IMR-90 (cell line): Measurements from ENCODE around the gene TMEM72. TPM values are rescaled to one million over a fixed set of nuclear protein-coding genes. Genes with fewer than 3 reads are reported as not detected.
A peak's percentile ranks its signal among the peaks of the same experiment; 100 is the strongest.

Experiments used
- ATAC-seq: fragments of 200-7000 bp; cut with Tn5 transposase; 2 replicates; pipeline ENCODE4 v1.9.1; 2020; ENCODE audit warnings: low read depth, mild to moderate bottlenecking, moderate library complexity
- BruUV-seq: library from RNA; stranded (reverse); fragments of 400-500 nt; replicated peaks from 2 replicates; lab custom pipeline; 2021; lab: Mats Ljungman, UMichigan
- CTCF ChIA-PET: fragments of 300-600 bp; formaldehyde crosslinking; extraction: SDS; loops from one replicate; lab custom pipeline; 2021; ENCODE audit warnings: antibody characterized with exemption; lab: Yijun Ruan, JAX
- POLR2A ChIA-PET: fragments of 300-600 bp; sonication (Branson Sonifier 250); formaldehyde crosslinking; loops from one replicate; lab custom pipeline; 2022; ENCODE audit warnings: antibody characterized with exemption; ENCODE audit not compliant: unreplicated experiment; lab: Charles Lee
- DNase-seq: peaks from one replicate; pipeline ENCODE4 v3.0.0; 2013
- H2AFZ ChIP-seq: replicated peaks from 2 replicates; pipeline ENCODE3; 2013; ENCODE audit warnings: low read length, mild to moderate bottlenecking; ENCODE audit not compliant: poor library complexity
- H2AK5ac ChIP-seq: 2 replicates; pipeline ENCODE4 v1.6.1; 2013; ENCODE audit warnings: low read depth, low read length, inconsistent platforms
- H2AK9ac ChIP-seq: replicated peaks from 2 replicates; pipeline ENCODE3; 2013; ENCODE audit warnings: mild to moderate bottlenecking, low read depth, low read length, moderate library complexity; ENCODE audit not compliant: poor library complexity
- H2BK120ac ChIP-seq: 2 replicates; pipeline ENCODE4 v1.6.1; 2013; ENCODE audit warnings: low read depth, low read length, inconsistent platforms
- H2BK15ac ChIP-seq: 3 replicates; pipeline ENCODE4 v1.6.1; 2013; ENCODE audit warnings: low read depth, low read length, inconsistent platforms
- H2BK20ac ChIP-seq: 2 replicates; pipeline ENCODE4 v1.6.1; 2013; ENCODE audit warnings: low read depth, mild to moderate bottlenecking, inconsistent platforms, low read length, moderate library complexity
- H2BK5ac ChIP-seq: 2 replicates; pipeline ENCODE4 v1.6.1; 2013; ENCODE audit warnings: mild to moderate bottlenecking, low read depth, low read length, inconsistent platforms; ENCODE audit not compliant: poor library complexity, severe bottlenecking
- H3K14ac ChIP-seq: replicated peaks from 2 replicates; pipeline ENCODE4 v1.6.1; 2013; ENCODE audit warnings: low read depth, low read length, inconsistent platforms
- H3K18ac ChIP-seq: 2 replicates; pipeline ENCODE4 v1.6.1; 2013; ENCODE audit warnings: low read depth, low read length, control low read depth
- H3K23ac ChIP-seq: 2 replicates; pipeline ENCODE4 v1.6.1; 2013; ENCODE audit warnings: low read depth, low read length, inconsistent platforms
- H3K27ac ChIP-seq: 2 replicates; pipeline ENCODE4 v1.5.1; 2013; ENCODE audit warnings: mild to moderate bottlenecking, control low read depth, low read length; ENCODE audit not compliant: insufficient read depth
- H3K27me3 ChIP-seq: 2 replicates; pipeline ENCODE4 v1.6.1; 2013; ENCODE audit warnings: low read length; ENCODE audit not compliant: control insufficient read depth, insufficient read depth
- H3K36me3 ChIP-seq: 2 replicates; pipeline ENCODE4 v1.6.1; 2013; ENCODE audit warnings: low read length, mixed read lengths; ENCODE audit not compliant: control insufficient read depth, insufficient read depth
- H3K4ac ChIP-seq: 2 replicates; pipeline ENCODE4 v1.6.1; 2013; ENCODE audit warnings: low read depth, low read length, inconsistent platforms
- H3K4me1 ChIP-seq: 2 replicates; pipeline ENCODE4 v1.6.1; 2013; ENCODE audit warnings: low read length, mixed read lengths; ENCODE audit not compliant: control insufficient read depth, insufficient read depth
- H3K4me2 ChIP-seq: 2 replicates; pipeline ENCODE4 v1.6.1; 2013; ENCODE audit warnings: low read depth, mild to moderate bottlenecking, control low read depth, low read length, moderate library complexity
- H3K4me3 ChIP-seq: 2 replicates; pipeline ENCODE4 v1.5.1; 2013; ENCODE audit warnings: low read depth, mild to moderate bottlenecking, control low read depth, low read length, moderate library complexity; ENCODE audit not compliant: insufficient read depth
- H3K56ac ChIP-seq: 2 replicates; pipeline ENCODE4 v1.6.1; 2013; ENCODE audit warnings: low read length, inconsistent platforms; ENCODE audit not compliant: insufficient read depth; ENCODE audit errors: extremely low read depth
- H3K79me1 ChIP-seq, 2 experiments: 2 replicates each; pipeline ENCODE4 v1.6.1; 2013; ENCODE audit warnings: low read length in 2 of 2, inconsistent platforms in 1 of 2, low read depth in 1 of 2
- H3K9ac ChIP-seq: 2 replicates; pipeline ENCODE4 v1.6.1; 2013; ENCODE audit warnings: low read depth, low read length, control low read depth
- H3K9me1 ChIP-seq: 2 replicates; pipeline ENCODE4 v1.6.1; 2013; ENCODE audit warnings: low read length, inconsistent platforms; ENCODE audit not compliant: insufficient read depth
- H3K9me3 ChIP-seq: 2 replicates; pipeline ENCODE4 v1.6.1; 2013; ENCODE audit warnings: low read length; ENCODE audit not compliant: control insufficient read depth, insufficient read depth
- H4K20me1 ChIP-seq: 2 replicates; pipeline ENCODE4 v1.6.1; 2013; ENCODE audit warnings: low read length, inconsistent platforms; ENCODE audit not compliant: insufficient read depth
- H4K5ac ChIP-seq: 2 replicates; pipeline ENCODE4 v1.6.1; 2013; ENCODE audit warnings: mild to moderate bottlenecking, low read depth, low read length, control low read depth
- H4K8ac ChIP-seq, 2 experiments: 2 replicates each; pipeline ENCODE4 v1.6.1; 2013; ENCODE audit warnings: low read depth in 2 of 2, low read length in 2 of 2, control low read depth in 1 of 2, inconsistent platforms in 1 of 2
- H4K91ac ChIP-seq: 2 replicates; pipeline ENCODE4 v1.6.1; 2013; ENCODE audit warnings: low read depth, low read length, inconsistent platforms; ENCODE audit not compliant: insufficient read depth
- BHLHE40 ChIP-seq: fragments of 150-350 bp; IDR thresholded peaks from 2 replicates; pipeline ENCODE4 v1.6.1; 2016; ENCODE audit warnings: mild to moderate bottlenecking, low read depth, low read length
- CEBPB ChIP-seq: IDR thresholded peaks from 2 replicates; pipeline ENCODE4 v1.6.1; 2012; ENCODE audit warnings: low read depth, low read length, improper control_type of control experiment
- CHD1 ChIP-seq: IDR thresholded peaks from 2 replicates; pipeline ENCODE4 v1.6.1; 2012; ENCODE audit warnings: low read depth, low read length, improper control_type of control experiment
- FOS ChIP-seq: fragments of 150-350 bp; IDR thresholded peaks from 2 replicates; pipeline ENCODE4 v1.6.1; 2016; ENCODE audit warnings: low read depth, low read length
- MAFK ChIP-seq: IDR thresholded peaks from 2 replicates; pipeline ENCODE4 v1.6.1; 2012; ENCODE audit warnings: low read depth, low read length, improper control_type of control experiment
- MXI1 ChIP-seq: IDR thresholded peaks from 2 replicates; pipeline ENCODE4 v1.6.1; 2012; ENCODE audit warnings: low read depth, mild to moderate bottlenecking, low read length, moderate library complexity, borderline replicate concordance
- NFE2L2 ChIP-seq: fragments of 150-350 bp; IDR thresholded peaks from 2 replicates; pipeline ENCODE4 v1.6.1; 2016; ENCODE audit warnings: low read depth, mild to moderate bottlenecking, low read length
- POLR2A ChIP-seq: IDR thresholded peaks from 2 replicates; pipeline ENCODE4 v1.6.1; 2012; ENCODE audit warnings: mild to moderate bottlenecking, low read depth, low read length
- RAD21 ChIP-seq: IDR thresholded peaks from 2 replicates; pipeline ENCODE4 v1.6.1; 2012; ENCODE audit warnings: low read length, improper control_type of control experiment
- RCOR1 ChIP-seq: IDR thresholded peaks from 2 replicates; pipeline ENCODE4 v1.6.1; 2012; ENCODE audit warnings: mild to moderate bottlenecking, low read length, improper control_type of control experiment; ENCODE audit not compliant: insufficient replicate concordance
- RFX5 ChIP-seq: IDR thresholded peaks from 2 replicates; pipeline ENCODE4 v1.8.0; 2012; ENCODE audit warnings: low read depth, mild to moderate bottlenecking, low read length, moderate library complexity
- WGBS, 2 experiments: methylation state at CpG; one replicate each; pipeline versions ENCODE4 v1.1.5 to v1.1.7; 2013; ENCODE audit warnings: missing lambda C conversion rate in 2 of 2; ENCODE audit not compliant: insufficient read length in 1 of 2; ENCODE audit errors: extremely low coverage in 2 of 2; 5-methylcytosine and 5-hydroxymethylcytosine counted together
- dilution Hi-C: fragments of 300-500 bp; cut with HindIII; formaldehyde crosslinking; loops from one replicate; pipeline ENCODE4 v1.14.3; 2018; ENCODE audit warnings: low sequenced_read_pairs; ENCODE audit not compliant: unreplicated experiment
- in situ Hi-C: fragments of 300-500 bp; cut with MboI; formaldehyde crosslinking; loops from 3 replicates; pipeline ENCODE4 v1.14.3; 2019; ENCODE audit warnings: low sequenced_read_pairs, inconsistent platforms, mixed read lengths
- intact Hi-C: fragments of 100-400 bp; cut with micrococcal nuclease; formaldehyde crosslinking; loops from 2 replicates; pipeline ENCODE4 v1.10.0; 2022
- polyA plus RNA-seq, 3 experiments: library from polyadenylated mRNA; depleted of rRNA; stranded (reverse); fragments of >200 nt; gene quantifications; 2 replicates each; pipeline ENCODE4 v1.2.3, GENCODE V29; 2012; ENCODE audit warnings: low replicate concordance in 1 of 3
- total RNA-seq: library from RNA; depleted of rRNA; stranded (reverse); fragments of >200 nt; gene quantifications from 2 replicates; pipeline ENCODE4 v1.2.3, GENCODE V29; 2012
- TF ChIP-seq, protein P1 (sequence below): conservative IDR thresholded peaks from 2 replicates; pipeline ENCODE4 v1.5.1; 2012; ENCODE audit warnings: mild to moderate bottlenecking, low read depth, low read length, improper control_type of control experiment

Gene TMEM72
- total and polyA plus RNA-seq, 2 of the 4 experiments (the other 2 are of a cell fraction) = not detected

DNA sequence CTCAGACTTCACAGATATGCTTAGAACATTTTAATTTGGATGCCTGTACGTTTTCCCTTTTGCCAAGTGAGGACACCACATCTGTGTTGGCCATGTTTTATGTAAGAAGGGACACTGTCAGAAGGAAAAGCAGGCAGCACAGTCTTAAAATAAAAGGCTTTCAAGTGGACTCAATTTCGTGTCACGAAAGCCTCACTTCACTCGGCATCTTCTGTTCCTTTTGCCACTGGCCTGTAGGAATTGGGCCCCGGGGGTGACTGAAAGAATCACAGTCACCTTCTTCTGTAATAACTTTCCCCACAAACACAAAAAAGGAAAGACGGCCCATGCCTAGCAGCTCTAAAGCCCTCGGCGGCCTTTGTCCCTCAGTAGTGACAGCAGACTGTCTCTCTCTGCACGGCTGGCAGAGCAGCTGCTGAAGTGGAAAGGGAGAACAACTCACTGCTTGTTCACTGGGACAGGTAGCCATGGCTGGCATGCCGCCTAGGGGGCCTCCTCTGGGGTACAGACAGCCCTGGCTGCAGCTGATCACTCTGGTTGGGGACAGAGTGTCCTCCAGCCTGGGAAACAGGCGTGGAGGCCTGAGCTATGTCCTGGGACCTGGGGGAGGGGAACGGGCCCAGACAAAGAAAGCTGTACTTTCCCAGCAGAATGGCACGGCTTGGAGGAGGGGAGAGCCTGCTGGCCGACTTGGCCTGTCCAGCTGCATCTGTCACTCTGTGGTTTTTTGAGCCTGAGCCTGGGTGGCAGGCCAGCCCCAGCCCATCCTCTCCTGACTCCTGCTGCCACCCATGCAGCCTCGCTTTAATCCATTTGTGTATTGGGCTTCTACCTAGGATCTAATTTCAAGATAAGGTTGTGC is 52.9 kb downstream of the TMEM72 start (continued):
- TF ChIP-seq MXI1 (no peak), CHD1 (no peak), MAFK (no peak)

DNA sequence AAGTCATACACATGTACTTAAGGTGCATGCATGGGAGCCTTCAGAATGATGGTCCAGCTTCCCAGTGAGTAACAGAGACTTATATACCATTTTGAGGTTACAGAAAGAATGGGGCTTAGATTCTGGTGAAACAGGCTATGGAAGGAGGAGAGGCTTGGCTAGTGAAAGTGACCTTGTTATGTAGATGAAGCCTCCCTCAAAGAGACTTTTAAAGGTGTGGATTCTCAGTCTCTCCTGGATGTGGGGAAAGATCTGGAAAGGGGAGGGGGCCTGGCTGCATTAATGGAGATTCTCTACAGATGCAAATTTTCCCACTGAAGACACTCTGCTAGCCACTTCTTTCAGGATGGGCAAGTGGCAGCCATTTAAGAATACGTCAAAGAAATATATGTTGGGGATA is 54.0 kb downstream of the TMEM72 start:
- Histone ChIP-seq H3K27me3 (no peaks in the 10 kb centered on the region), H3K27ac (no peak overlapping the region), H4K91ac (peak overlapping the region; percentile 1; the same call in 1 of the 2 replicates), H3K4ac (no peak overlapping the region), H4K5ac (no peak overlapping the region), H3K18ac (no peak overlapping the region), H2AK9ac (no peak overlapping the region), H3K23ac (no peak overlapping the region), H2AFZ (no peak overlapping the region), H3K4me1 (peaks cover 37% of the 10 kb centered on the region), H3K9me3 (no peaks in the 10 kb centered on the region), H4K20me1 (no peaks in the 10 kb centered on the region), H2BK20ac (0 out of 2 replicates have a peak overlapping the region, but pooled peaks have one; percentile 24), H3K9ac (no peak overlapping the region), H2AK5ac (no peak overlapping the region), H3K4me3 (no peak overlapping the region), H2BK15ac (no peak overlapping the region), H3K79me1 (peaks cover 0 to 14% of the 10 kb centered on the region in 2 experiments; a peak in 2 of 4 replicates), H4K8ac (no peak overlapping the region; a peak in 1 of 4 replicates), H2BK5ac (no peak overlapping the region), H3K36me3 (no peaks in the 10 kb centered on the region), H3K56ac (no peak overlapping the region), H2BK120ac (no peak overlapping the region), H3K4me2 (no peak overlapping the region), H3K14ac (no peak overlapping the region), H3K9me1 (peaks cover 11% of the 10 kb centered on the region)
- intact Hi-C loops (no loop called here), in situ Hi-C loops (no loop called here), dilution Hi-C loops (no loop called here)
- DNase-seq (no peak), ATAC-seq (no peak)
- ChIA-PET CTCF (interaction anchor here (2.0 kb wide), 1 partner anchor 32 kb away, joined by 7 read pairs; no protein-coding TSS in a partner anchor), POLR2A (no interaction called here)
- BruUV-seq = no TSS peak
- no peak for TF ChIP-seq FOS
- no peak for TF ChIP-seq RAD21
- TF ChIP-seq CEBPB = no peak
- no peak for TF ChIP-seq RFX5
- TF ChIP-seq MXI1 = no peak
- no peak for TF ChIP-seq CHD1
- TF ChIP-seq, protein P1, sequence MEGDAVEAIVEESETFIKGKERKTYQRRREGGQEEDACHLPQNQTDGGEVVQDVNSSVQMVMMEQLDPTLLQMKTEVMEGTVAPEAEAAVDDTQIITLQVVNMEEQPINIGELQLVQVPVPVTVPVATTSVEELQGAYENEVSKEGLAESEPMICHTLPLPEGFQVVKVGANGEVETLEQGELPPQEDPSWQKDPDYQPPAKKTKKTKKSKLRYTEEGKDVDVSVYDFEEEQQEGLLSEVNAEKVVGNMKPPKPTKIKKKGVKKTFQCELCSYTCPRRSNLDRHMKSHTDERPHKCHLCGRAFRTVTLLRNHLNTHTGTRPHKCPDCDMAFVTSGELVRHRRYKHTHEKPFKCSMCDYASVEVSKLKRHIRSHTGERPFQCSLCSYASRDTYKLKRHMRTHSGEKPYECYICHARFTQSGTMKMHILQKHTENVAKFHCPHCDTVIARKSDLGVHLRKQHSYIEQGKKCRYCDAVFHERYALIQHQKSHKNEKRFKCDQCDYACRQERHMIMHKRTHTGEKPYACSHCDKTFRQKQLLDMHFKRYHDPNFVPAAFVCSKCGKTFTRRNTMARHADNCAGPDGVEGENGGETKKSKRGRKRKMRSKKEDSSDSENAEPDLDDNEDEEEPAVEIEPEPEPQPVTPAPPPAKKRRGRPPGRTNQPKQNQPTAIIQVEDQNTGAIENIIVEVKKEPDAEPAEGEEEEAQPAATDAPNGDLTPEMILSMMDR = no peak
- no peak for TF ChIP-seq BHLHE40
- TF ChIP-seq NFE2L2 = no peak
- no peak for TF ChIP-seq POLR2A
- TF ChIP-seq RCOR1 = no peak
- WGBS, 2 experiments = no CpG with 5 or more reads among the region's 1 CpG
